ENCODE results near the gene ZNF664.

Gene ZNF664

DNA sequence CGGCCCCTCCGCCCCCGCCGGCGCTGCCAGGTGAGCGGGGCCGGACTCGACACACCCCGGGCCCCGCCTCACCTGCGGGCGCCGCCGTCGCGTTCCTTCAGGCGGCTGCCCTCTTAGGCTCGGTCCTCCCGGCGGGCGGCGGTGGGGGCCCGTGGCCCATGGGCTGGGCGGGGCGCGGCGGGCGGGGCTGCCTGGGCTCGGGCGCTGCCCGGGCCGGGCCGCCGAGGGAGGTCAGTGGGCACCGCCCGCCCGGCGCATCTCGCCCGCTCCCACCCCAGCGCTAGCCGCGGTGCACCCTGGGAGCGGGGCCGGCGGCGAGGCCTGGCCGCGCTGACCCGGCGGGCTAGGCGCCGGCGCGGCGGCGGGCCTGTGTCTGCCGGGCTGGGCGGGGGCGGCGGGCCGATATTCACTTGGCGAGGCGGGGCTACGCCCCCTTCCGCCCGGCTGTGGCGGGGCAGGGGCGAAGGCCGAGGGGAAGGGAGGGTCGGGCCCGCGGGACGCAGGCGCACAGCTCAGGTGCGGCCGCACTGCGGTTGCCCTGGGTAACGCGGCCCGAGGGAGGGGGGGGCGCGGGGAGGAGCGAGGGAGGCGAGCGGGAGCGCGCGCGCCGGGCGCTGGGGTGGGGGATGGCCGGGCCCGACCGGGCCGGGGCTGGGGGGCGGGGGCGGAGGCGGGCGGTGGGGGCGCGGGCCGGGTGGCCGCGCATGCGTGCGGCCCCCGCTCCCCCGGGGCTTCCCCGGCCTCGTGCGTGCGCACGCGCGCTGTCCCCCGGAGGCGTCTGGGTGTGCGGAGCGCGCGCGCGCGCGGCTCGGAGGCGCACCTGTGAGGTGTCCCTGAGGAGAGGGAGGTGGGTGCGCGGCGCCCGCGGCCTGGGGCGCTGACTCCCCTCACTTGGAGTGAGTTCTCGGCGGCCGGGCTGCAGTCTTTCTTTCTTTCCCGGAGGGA, at the start of gene ZNF664, which contains the start of gene CCDC92:
Gene ZNF664, plus strand, starts transcription at position 759 of the 945 bp plus-strand sequence. CDS start 38,930 bp downstream, outside the sequence.
Gene CCDC92, minus strand, starts transcription at position 375 of the 945 bp plus-strand sequence. CDS start 28,526 bp downstream, outside the sequence.
- peak; percentile 99 for DNase-seq (ENCODE audit: low spot score)

DNA sequence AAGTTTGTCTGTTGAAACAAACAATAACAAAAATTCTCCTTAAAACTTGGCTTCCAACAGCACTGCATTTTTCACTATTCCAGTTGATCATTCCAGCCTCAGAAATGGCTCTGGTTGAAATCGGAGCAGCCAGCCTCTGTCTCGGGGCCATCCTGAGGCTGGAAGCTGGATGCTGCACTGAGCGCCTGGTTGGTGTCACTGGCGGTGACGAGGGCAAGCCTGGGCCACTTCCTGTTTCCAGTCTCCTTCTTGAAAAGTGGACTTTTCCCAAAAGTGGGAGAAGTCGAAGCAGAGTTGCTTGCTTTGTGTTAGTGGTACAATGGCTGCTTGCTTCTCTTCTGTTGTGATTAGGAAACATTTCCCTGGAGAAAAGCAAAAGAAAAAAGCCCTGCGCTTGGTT, 49.1 kb upstream of the ZNF664 start:
- DNase-seq (ENCODE audit: low spot score), result no peak

DNA sequence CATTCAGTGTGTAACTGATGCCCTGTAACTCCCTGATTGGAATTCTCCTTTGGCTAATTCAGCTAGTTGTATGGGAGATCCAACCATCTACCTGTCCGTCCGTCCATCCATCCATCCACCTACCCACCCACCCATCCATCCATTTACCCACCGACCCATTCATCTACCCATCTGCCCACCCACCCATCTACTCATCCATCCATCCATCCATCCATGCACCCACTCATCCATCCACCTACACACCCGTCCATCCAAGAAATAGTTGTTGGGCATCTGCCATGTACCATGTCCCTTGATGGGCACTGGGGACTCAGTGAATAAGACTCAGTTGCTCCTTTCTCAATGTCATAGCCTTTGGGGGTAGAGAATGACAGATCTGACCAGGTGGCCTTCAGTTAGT, 48.5 kb upstream of the ZNF664 start:
- no peak for DNase-seq (ENCODE audit: low spot score)

DNA sequence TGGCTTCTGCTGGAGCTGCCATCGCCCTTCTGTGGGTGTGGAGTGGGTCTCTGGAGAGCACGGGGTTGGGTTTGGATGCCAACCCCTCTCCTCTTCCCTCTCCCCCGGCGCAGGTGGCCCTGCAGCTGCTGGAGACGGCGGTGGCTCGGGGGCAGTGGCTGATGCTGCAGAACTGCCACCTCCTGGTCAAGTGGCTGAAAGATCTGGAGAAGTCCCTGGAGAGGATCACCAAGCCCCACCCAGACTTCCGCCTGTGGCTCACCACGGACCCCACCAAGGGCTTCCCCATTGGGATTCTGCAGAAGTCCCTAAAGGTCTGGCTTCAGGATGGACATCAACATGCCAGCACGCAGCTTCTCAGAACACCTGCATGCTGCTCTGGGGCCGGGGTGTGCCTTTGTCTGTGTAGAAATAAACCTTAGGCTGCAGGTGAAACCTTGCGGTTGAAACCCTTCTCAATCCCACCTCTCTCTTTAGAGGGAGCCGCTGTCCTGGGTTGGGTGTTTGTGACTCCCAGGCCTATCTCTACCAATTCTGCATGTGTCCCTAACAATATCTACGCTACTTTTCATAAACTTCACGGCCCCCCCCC, 44.6 kb upstream of the ZNF664 start:
- DNase-seq (ENCODE audit: low spot score), result no peak

DNA sequence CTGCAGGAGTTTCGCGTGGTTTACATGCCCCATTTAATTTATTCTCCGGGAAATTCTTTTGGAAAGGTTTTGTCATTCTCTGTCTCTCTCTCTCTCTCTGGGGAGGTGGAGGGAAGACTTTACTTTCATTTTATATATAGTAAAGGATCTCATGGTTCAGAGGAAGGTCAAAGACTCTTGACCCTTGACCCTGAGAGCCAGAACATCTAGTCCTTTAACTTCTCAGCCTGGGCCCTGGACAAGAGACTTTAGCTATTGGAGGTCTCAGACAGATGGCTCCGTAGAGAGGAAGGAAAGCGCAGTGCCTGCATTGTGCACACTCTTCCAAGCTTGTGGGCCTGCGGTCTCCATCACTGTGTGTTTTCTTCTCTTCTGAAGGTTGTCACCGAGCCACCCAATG, 44.1 kb upstream of the ZNF664 start:
- DNase-seq (ENCODE audit: low spot score), result no peak

DNA sequence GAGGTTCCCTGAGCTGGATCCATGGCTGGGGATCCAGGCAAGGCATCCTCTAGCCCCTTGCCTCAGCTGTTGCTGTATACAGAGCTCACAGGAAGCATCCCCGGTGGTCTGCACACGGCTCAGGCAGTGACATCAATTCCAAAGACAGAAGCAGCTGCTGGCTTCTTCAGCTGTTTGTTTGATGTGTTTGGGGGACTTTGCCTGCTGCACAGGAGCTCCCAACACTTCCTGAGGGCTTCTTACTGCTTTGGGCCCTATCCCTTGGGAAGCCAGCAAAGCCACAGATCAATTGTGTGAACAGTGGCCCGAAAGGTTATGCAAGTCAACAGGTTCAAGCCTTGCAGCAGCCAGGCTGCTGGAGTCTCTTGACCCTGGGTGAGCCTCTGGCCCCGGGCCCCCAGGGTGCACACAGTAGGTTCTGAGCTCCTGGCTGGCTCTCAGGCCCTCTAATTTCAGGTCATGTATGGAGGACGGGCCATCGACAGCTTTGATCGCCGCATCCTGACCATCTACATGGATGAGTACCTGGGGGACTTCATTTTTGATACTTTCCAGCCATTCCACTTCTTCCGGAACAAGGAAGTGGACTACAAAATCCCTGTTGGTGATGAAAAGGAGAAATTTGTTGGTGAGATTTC, 43.0 kb upstream of the ZNF664 start:
- no peak for DNase-seq (ENCODE audit: low spot score)

DNA sequence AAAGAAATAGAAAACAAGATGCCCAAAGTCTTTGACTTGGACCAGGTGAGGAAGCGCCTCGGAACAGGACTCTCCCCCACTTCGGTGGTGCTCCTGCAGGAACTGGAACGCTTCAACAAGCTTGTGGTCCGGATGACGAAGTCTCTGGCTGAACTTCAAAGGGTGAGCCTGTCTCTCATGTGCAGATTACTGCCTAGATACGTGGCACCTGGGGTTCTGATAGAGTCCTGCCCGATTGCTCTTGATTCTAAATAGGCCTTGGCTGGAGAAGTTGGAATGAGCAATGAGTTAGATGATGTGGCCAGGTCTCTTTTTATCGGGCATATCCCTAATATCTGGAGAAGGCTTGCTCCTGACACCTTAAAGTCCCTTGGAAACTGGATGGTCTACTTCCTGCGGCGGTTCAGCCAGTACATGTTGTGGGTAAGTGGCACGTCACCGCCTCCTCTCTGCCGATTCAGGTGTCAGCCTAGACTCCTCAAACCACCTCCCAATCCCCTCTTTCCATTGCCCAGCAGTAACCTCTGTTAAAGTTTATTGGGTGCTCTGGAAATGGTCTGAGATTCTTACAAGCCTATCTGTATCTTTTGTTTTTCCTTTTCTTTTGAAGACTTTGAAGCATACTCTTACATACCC, 41.2 kb upstream of the ZNF664 start:
- no peak for DNase-seq (ENCODE audit: low spot score)

DNA sequence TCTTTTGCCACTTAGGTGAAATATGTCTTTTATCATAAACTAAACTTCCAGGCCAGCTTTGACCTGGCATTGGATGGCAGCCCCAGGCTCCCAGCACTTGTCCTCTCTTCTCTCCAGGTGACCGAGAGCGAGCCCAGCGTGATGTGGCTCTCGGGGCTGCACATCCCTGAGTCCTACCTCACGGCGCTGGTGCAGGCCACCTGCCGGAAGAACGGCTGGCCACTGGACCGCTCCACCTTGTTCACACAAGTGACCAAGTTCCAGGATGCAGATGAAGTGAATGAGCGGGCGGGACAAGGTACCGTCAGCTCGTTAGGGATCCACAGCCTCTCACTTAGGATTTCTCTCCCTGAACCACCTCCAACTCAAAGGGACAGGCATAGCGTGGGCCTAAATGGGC, 39.8 kb upstream of the ZNF664 start:
- DNase-seq (ENCODE audit: low spot score), result no peak

DNA sequence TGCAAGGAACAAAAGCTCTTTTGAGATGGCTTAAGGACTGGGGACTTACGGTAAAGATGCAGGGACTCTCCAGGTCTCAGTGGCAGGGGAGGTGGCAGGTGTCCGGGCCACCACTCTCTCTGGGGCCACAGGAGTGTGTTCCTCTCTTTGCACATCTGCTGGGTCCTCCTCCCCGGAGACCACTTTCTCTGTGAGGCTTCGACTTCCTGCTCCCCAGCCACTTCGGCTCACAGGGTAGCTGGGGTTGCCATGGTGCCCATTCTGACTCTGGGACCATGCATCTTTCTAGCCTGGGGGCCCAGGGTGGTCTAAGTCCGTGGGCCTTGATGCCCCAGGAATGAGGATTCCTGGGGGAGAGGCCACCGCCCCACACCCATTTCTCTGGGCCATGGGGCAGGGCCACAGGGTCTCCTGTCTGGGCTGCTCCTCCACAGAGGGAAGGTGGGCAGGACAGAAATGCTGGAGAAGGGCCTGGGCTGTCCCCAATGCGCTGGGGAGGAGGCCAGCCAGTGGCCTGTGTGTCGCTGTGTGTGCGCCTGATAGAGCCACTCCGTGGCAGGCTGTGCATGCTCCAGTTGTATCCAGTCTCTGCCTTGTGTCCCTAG, 38.9 kb upstream of the ZNF664 start:
- DNase-seq (ENCODE audit: low spot score), result peak; percentile 11

DNA sequence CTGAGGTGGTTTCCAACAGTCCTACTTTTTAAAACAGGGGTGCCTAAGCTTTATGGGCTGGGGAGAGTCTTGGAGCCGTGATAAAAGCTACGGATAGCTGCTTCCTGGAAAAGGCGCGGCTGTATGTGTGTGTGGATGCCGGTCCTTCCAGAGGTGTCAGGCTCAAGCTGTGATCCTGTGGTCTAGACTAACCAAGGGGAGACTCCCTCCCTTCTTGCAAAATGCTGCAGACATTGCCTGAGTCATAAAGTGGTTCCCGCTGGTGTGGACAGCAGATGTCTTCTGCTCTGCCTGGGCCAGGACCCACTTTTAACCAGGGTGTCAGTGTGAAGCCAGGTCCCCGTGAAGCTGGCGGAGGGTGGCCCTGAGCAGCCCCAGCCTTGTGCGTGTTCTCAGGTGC, 38.2 kb upstream of the ZNF664 start:
- no peak for DNase-seq (ENCODE audit: low spot score)

DNA sequence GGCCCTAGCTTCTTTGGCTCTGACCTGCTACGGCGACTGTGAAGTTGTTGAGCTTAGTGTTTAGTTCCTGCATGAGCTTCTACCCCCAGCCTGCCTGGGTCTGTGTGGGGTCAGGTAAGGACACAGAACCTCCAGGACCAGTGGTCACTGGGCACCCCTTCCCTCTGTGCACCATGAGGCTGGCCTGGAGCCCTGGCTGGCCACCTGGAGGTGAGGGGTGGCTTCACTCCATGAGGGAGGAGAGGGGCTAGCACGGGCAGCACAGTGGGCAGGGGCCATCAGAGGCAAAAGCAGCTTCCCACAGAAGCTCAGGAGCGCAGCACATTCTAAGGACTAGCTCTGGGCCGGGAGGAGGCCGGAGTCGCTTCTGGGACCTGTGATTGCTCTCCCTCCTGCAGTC, 37.1 kb upstream of the ZNF664 start:
- DNase-seq (ENCODE audit: low spot score), result no peak

DNA sequence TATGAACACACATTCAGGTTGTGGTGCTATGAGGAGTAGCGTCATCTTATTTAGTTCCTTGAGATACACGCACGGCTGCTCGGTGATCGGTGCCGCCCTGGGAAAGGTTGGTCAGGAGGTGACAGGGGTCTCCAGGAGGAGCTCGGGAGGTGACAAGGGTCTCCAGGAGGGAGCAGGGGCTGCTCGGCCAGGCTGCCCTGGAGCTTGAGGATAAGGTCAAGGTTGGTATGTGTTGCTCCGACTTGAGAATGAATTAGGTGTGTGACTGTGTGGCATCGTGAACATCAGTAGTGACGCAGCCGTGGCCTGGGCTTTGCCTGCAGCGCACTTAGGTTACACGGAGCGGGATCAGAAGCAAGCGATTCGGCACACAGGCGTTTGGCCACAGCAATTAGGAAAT, 36.5 kb upstream of the ZNF664 start:
- no peak for DNase-seq (ENCODE audit: low spot score)

DNA sequence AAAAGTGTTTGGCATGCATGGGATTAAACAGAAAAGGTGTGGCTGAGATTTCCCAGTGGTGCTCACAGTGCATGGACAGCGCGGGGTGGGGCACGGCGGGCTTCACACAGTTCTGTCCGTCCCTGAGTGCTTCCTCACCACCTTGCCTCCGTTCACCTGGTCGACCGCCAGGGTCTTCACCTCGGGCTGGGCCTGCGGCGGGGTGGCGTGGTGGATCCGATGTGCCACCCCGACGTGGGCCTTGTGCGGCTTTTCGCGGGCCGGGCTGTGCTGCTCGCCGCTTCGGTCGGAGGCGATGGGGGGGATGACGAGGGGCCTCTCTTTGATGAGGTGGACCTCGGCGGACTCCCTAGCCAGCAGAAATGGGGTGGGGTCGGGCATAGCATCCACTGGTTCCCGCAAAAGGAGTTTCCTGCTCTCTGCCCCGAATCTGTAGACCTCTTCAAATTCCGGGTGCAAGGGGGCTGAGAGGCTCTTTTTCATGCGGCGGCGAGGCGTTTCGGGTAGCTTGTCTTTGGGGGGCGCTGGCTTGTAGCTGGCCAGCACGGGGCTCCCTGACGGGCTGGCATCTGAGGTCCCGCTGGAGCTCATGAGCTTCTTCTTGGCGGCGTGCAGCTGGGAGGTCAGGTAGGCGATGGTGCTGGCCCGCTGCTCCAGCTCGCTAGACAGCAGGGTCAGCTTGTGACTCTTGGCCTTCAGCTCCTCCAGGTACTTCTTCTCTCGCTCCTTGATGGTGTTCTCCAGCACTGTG, 35.9 kb upstream of the ZNF664 start:
- DNase-seq (ENCODE audit: low spot score), result no peak

DNA sequence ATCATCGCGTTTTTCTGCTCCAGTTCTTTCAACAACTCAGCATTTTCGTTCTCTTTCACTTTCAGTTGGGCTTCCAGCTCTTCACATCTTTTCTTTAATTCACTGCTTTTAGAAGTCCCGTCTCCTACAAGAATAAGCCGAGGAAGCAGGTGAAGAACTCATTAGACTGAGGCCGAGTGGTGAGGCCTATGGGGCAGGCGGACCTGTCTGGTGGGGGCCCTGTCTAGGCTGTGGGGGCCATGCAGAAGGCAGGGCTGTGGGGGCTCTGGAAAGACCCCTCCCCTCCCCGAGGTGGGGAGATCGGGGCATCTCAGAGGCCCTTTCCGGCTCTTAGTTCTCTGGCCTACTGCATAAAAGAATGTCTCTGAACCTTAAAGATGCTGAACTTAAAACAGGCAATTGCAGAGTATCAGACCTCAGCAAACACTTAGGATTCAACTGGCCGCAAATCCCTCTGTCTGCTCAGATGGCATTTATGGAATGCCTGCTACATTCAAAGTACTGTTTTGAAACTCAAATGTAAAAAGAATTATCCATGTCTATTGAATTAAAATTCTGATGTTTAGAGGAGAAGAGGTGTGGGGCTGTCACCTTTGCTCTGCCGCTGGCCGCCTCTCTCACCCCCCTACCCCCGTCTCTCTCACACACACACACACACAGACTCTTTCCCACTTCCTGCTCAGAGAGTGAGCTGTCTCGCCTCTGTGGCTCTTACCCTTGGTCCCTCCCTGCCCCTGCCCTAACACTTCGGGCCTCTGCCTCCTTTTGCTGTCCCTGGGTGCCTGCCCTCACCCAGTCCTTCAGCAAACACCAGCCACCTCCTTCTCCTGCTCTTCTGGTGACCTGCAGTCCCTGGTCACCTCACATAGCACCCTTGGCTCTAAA, 35.1 kb upstream of the ZNF664 start:
- DNase-seq (ENCODE audit: low spot score), result no peak

DNA sequence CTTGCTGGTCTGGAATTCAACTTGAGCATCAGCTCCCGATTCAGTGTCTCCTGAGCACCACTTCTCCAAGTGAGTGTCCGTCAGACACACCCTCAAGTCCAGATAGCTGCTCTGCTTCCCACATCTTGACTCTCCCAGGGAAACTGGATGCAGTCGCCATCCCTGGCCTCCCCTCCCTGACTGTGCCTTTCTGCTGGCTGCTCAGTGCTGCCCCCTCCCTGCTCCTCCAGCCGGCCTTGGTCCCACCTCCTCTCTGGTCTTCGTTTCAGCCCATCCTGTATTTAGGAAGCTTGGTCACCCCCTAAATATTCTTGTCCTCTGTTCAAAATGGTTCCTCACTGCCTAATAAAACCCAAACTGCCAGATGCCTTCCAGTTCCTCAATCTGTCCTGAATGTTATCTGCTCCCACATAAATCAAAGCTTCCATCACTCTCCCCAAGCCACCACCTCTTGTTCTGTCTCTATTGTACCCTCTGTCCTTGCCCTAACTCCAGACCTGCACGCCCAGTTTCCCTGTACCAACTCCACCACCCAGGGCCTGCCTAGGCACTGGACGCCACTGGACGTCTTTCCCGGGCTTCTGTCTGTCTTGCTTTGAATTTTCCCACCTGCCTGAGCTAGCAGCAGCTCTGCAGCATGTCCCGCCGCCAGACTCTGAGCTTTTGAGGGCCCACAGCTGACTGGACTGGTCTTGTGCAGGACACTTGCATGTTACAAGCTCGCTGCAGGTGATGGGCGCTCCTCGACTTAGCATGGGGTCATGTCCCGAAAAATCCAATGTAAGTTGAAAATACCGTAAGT, 34.1 kb upstream of the ZNF664 start:
- no peak for DNase-seq (ENCODE audit: low spot score)

DNA sequence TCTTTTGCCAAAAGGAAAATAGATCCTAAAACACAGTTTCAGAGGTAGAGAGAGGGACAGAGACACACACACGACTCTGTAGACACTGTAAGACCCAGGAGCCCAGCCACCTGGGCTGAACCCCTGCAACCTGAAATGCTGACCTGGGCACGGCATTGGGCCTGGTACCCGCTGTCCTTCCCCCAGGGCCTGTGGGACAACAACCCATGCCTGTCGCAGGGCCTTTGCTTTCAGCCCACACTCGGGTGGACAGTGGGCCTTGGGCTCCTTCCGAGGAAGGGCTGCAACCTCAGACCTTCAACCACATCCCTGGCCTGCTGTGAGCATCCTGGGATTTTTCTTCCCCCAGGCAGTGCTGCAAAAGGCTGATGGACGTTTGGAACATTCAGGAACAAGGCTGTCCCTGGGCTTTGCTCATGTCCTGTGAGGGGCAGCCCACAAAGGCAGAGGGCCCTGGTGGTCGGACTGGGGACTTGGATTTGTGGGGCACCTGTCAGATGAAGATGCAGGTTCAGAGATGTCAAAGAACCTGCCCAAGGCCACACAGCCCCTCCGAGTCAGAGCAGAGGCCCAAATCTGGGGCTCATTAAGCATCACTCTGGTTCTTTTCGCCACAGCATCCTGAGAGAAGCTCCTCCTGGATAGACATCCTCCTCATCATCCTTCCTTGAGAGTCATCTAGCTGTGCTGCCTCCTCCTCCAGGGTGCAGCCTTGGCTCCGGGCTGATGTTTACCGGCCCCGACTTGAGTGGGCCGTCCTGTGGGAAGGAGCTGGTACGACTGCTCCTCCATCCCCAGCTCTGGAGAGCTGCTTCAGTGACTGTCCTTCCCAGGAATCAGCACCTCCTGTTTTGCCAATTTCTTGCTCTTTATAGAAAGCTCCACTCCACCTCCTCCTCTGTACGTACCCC, 33.0 kb upstream of the ZNF664 start:
- no peak for DNase-seq (ENCODE audit: low spot score)

DNA sequence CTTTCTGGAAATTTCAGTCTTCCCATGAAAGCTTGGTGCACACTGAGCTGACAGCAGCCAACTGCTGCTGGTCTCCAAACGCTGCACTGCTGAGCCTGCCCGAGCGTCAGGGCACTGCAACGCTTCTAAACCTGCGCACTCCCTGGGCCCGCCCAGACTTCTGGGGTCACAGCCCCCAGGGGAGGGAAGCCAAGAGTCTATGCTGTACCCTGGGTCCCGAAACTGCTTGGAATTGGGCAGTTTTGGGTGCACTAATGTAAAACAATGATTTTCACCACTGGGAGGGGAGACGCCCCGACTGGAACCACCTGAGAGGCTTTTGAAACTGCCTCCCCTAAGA, 32.4 kb upstream of the ZNF664 start:
- DNase-seq (ENCODE audit: low spot score), result no peak

DNA sequence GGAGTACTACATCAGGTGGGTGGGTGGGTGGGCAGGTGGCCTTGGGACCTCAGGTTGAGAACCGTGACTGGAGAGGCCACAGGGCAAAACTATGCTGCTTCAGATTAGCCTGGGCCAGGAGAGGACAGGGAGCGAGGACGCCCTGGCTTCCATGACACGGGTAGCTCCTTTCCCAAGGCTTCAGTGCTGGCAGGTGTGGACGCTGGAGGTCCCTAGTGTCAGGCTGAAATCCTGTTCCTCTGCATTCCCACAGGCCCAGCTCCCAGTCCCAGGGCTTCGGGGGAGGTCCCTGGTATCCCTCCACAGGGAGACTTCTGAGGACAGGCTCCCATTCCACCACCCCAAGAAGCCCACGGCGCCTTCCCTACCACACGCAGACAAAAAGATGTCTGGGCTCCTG, 32.0 kb upstream of the ZNF664 start:
- DNase-seq (ENCODE audit: low spot score), result no peak
